ENCODE measurements around the gene PTPMT1.

The PTPMT1 gene

GRCh38 chr11:47577460-47578041, 12.2 kb downstream of the PTPMT1 start:
- TF ChIP-seq CTCF (IDR thresholded peaks at IDR 0.05; ENCODE audit: low read depth, low read length), result no peak
- no peak for DNase-seq (ENCODE audit: extremely low read depth, low read depth)

- no peak for TF ChIP-seq CTCF (IDR thresholded peaks at IDR 0.05; ENCODE audit: low read depth, low read length)
- peak; percentile 73 for DNase-seq (ENCODE audit: extremely low read depth, low read depth)
These were observed 13.4 kb downstream of the PTPMT1 start, which contains the start of the genes KBTBD4 and NDUFS3 for GRCh38 chr11:47578524-47579494. Gene KBTBD4 (minus strand): TSS chr11:47578970. CDS start chr11:47578951, 19 bp downstream. Gene NDUFS3 (plus strand): TSS chr11:47579074. CDS start chr11:47579092, 18 bp downstream.

- TF ChIP-seq CTCF (IDR thresholded peaks at IDR 0.05; ENCODE audit: low read depth, low read length), result no peak
- DNase-seq (ENCODE audit: extremely low read depth, low read depth), result no peak
These were observed 18.4 kb downstream of the PTPMT1 start for GRCh38 chr11:47583844-47584243.

GRCh38 chr11:47586098-47586855, 20.9 kb downstream of the PTPMT1 start, which contains the start of gene FAM180B:
Gene FAM180B (plus strand): TSS chr11:47586678. CDS start chr11:47586769, 91 bp downstream.
- DNase-seq (ENCODE audit: extremely low read depth, low read depth), result no peak
- no peak for TF ChIP-seq CTCF (IDR thresholded peaks at IDR 0.05; ENCODE audit: low read depth, low read length)

GRCh38 chr11:47587039-47587716, 21.8 kb downstream of the PTPMT1 start:
- TF ChIP-seq CTCF (IDR thresholded peaks at IDR 0.05; ENCODE audit: low read depth, low read length), result no peak
- no peak for DNase-seq (ENCODE audit: extremely low read depth, low read depth)

GRCh38 chr11:47587723-47588326, 22.4 kb downstream of the PTPMT1 start:
- no peak for TF ChIP-seq CTCF (IDR thresholded peaks at IDR 0.05; ENCODE audit: low read depth, low read length)
- no peak for DNase-seq (ENCODE audit: extremely low read depth, low read depth)

Measured in AG09319 (cell line).